Epithelial cell of prostate (primary cell): ENCODE results near the gene GIT2.
"Not testable (repeated sequence)": the region's sequence is repeated elsewhere in the genome, so short reads cannot be mapped to it uniquely, and the experiment has no call there.

Source experiments
- DNase-seq: peaks from one replicate; pipeline ENCODE4 v3.0.0-alpha.2; 2011; ENCODE audit warnings: low read depth, low spot score
- H3K27ac ChIP-seq: fragments of 450-650 bp; 2 replicates; pipeline ENCODE4 v1.5.1; 2017; ENCODE audit warnings: mild to moderate bottlenecking

GIT2 gene

GRCh38 chr12:109899345-109899744 lies 96.8 kb downstream of the GIT2 start:
- not testable (repeated sequence) for DNase-seq
- peak overlapping the region; percentile 67 for H3K27ac ChIP-seq

DNA sequence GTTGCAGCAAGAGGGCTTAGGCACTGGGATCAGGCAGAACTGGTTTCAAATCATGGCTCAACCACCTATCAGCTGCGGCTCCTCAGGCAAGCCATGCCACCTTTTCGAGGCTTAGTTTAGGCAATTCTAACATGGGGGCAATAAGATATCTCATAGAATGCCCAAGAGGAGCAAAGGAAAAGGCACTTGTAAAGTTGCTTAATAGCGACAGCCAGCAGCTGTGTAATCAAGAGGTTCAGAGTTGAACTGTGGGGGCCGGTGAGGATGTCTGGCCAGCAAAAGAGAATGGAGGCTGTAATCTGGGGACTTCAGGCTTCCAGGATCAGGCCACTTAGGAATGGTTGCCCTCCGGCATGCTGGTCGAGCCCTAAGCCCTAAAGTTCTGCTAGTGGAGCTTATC lies 99.1 kb downstream of the GIT2 start:
- no peak for DNase-seq
- H3K27ac ChIP-seq = no peak overlapping the region

- no peak for DNase-seq
Measured at GRCh38 chr12:109896188-109896587, 100.0 kb downstream of the GIT2 start.

GRCh38 chr12:109894939-109895338 lies 101.2 kb downstream of the GIT2 start:
- no peak overlapping the region for H3K27ac ChIP-seq
- DNase-seq = no peak

More at GRCh38 chr12:109896188-109896587, 100.0 kb downstream of the GIT2 start:
- no peak overlapping the region for H3K27ac ChIP-seq

DNA sequence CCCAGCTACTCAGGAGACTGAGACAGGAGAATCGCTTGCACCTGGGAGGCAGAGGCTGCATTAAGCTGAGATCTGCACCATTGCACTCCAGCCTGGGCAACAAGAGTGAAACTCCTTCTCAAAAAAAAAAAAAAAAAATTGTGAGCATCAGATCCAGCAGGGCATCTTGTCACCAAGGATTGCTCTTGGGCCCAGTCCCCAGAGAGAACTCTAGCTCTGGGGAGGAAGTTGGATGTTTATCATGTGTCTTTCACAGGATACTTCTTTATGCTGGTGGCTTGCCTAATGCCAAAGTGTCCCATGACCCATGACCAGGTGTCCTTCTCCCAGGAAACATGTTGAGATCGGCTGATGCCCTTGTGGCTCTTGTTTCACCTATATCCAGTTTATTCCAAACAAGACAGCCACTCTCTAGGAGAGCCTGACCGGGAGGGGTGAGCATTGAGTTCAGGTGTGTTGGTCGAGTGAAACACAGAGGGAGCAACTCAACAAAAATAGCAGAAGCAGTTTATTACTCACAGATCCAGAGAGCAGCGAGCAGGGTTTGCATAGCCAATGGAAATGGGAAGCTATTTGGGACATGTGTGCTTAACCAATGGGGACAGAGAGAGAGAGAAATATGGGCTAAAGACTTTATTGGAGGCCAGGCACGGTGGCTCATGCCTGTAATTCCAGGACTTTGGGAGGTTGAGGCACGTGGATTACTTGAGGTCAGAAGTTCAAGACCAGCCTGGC lies 102.7 kb downstream of the GIT2 start:
- H3K27ac ChIP-seq = no peak overlapping the region
- no peak for DNase-seq

- no peak overlapping the region for H3K27ac ChIP-seq
- DNase-seq = no peak
Measured at GRCh38 chr12:109892748-109893147, 103.4 kb downstream of the GIT2 start.

GRCh38 chr12:109892165-109892715 lies 103.9 kb downstream of the GIT2 start:
- no peak overlapping the region for H3K27ac ChIP-seq
- no peak for DNase-seq

DNA sequence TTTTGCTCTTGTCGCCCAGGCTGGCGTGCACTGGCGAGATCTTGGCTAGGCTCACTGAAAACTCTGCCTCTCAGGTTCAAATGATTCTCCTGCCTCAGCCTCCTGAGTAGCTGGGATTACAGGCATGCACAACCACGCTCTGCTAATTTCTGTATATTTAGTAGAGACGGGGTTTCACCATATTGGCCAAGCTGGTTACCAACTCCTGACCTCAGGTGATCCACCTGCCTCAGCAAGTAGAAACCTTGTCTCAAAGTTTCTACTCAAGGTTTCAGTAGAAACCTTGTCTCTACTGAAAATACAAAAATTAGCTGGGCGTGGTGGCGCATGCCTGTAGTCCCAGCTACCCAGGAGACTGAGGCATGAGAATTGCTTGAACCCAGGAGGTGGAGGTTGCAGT lies 104.4 kb downstream of the GIT2 start:
- not testable (repeated sequence) for H3K27ac ChIP-seq, DNase-seq

DNA sequence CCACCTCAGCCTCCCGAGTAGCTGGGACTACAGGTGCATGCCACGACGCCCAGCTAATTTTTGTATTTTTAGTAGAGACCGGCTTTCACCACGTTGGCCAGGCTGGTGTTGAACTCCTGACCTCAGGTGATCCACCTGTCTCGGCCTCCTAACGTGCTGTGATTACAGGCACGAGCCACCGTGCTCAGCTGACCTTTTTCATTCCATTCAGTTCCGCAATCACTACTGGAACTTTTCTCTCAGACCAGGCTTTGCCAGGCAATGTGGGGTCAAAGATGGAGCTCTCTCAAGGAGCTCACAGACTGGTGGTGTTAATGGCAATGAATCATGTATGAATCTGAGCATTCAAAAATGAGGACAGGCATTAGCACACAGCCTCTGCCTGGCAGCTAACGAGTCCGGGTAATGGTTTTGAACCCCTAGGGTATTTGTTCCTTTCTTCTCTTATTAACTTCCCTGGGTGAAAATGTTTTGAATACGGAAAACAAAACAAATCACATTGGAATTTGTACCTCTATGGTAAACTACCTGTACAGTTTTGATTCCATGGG lies 105.5 kb downstream of the GIT2 start:
- peak overlapping the region; percentile 99 for H3K27ac ChIP-seq
- DNase-seq = no peak

DNA sequence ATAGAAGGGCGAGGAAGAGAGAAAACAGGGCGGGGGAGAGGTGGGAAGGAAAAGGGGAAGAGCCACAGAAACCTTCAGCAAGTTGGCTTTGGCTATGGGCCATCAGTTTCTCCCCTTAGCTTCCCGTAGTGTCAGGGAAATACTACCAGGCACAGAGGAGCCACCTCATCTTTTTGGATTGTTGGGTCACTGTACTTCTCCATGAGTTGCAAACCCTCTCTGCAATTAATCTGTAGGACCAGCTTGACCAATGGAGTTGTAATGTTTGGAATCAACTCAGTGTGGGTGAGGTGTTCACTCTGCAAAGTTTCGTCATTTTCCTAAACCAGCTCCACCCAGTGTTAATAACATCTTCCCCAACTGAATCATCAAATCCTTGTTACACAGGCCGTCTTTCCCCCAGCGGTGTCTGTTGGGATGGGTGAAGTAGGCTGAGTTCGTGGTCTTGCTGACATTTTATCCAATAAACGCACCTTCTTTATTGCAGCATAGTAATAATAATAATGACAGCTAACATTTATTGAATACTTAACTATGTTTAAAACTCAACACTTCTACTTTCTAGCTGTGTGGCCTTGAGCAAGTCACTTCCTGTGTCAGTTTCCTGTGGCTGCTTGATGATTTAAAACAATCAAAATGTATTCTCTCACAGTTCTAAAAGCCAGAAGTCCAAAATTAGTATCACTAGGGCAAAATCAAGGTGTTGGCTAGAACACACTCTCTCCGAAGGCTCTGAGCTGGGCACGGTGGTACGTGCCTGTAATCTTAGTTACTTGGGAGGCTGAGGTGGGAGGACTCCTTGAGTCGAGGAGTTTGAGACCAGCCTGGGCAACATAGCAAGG lies 107.8 kb downstream of the GIT2 start:
- peak; percentile 92 for DNase-seq

GRCh38 chr12:109885616-109886015 lies 110.6 kb downstream of the GIT2 start:
- peak overlapping the region; percentile 99 for H3K27ac ChIP-seq
- DNase-seq = no peak

More for the DNA sequence above, 107.8 kb downstream of the GIT2 start:
- peak overlapping the region; percentile 99 for H3K27ac ChIP-seq

GRCh38 chr12:109883461-109883860 lies 112.7 kb downstream of the GIT2 start:
- peak overlapping the region; percentile 99 for H3K27ac ChIP-seq

GRCh38 chr12:109881752-109882151 lies 114.4 kb downstream of the GIT2 start:
- DNase-seq = no peak
- peak overlapping the region; percentile 99 for H3K27ac ChIP-seq

More at GRCh38 chr12:109883461-109883860, 112.7 kb downstream of the GIT2 start:
- DNase-seq = no peak

GRCh38 chr12:109880938-109881337 lies 115.2 kb downstream of the GIT2 start:
- no peak for DNase-seq
- H3K27ac ChIP-seq = peak overlapping the region; percentile 99

DNA sequence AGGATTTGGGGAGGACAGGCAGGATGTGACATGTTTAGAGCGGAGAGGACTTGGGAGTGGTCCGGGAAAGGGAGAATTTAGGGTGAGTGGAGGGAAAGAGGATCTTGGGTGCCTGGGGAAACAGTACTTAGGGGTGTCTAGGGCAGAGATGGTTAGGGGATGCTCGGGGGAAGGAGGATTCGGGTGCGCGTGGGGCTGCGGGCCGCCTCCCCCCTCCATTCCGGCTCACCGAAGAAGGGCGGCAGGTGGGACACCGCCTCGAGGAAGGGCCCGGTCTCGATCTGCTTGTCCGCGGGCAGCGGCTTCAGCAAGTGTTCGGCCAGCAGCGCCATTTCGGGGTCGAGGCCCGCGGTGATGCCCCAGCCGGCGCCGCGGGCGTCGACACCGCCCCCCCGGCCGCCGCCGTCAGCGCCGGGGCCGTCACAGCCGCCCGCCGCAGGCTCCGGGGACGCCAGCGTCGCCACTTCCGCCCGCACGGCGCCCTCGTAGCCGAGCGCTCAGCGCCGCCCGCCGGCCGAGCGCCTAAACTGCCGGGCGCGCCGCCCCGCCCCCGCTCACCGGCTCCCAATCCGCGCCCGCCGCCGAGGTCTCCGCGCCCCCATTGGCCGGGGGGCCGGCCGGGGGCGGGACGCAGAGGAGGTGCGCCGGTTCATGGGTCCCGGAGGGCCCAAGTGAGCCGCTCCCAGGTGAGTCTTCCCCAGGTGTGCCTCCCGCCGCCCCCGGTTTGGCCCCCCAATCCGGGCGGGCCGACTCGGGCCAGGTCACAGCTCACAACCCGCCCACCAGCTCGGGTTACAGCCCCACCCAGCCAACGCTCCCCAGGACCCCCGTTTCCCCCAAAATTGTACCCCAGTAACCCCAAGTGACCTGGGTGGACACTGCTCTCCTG lies 115.9 kb downstream of the GIT2 start, which contains the start of gene GLTP:
Gene GLTP (minus strand): TSS at position 499 of the 889 bp plus-strand sequence. CDS start 167 bp downstream, at position 332.
- DNase-seq = no peak

More for the DNA sequence above, 115.9 kb downstream of the GIT2 start, which contains the start of gene GLTP:
- H3K27ac ChIP-seq = peak within 1 kb of the TSS; percentile 99
